AG04450 (cell line): ENCODE measurements around the gene VPS8. TPM values are rescaled to one million over a fixed set of nuclear protein-coding genes. Genes with fewer than 3 reads are reported as not detected.

Experiments used
- CTCF ChIA-PET: fragments of 300-600, 350-600 bp; formaldehyde crosslinking; extraction: SDS; loops from one replicate; lab custom pipeline; 2022; ENCODE audit warnings: antibody characterized with exemption, inconsistent platforms; lab: Charles Lee
- POLR2A ChIA-PET: fragments of 350-600 bp; formaldehyde crosslinking; extraction: SDS; loops from one replicate; lab custom pipeline; 2021; ENCODE audit warnings: antibody characterized with exemption, inconsistent platforms; lab: Yijun Ruan, JAX
- DNase-seq: peaks from one replicate; pipeline ENCODE4 v3.0.0-alpha.2; 2011; ENCODE audit warnings: low read depth, low spot score
- H3K27ac ChIP-seq: one replicate; pipeline ENCODE4 v1.5.1; 2012; ENCODE audit warnings: low read depth, low read length, control low read depth
- H3K27me3 ChIP-seq: one replicate; pipeline ENCODE4 v1.6.0; 2012; ENCODE audit warnings: low read length; ENCODE audit not compliant: control insufficient read depth, insufficient read depth
- H3K4me3 ChIP-seq: 2 replicates; pipeline ENCODE4 v1.5.1; 2011; ENCODE audit warnings: mild to moderate bottlenecking, low read depth, low read length, control low read depth
- H3K9me3 ChIP-seq: 2 replicates; pipeline ENCODE4 v1.5.1; 2012; ENCODE audit warnings: low read length; ENCODE audit not compliant: control insufficient read depth, insufficient read depth
- CTCF ChIP-seq: IDR thresholded peaks from 2 replicates; pipeline ENCODE4 v1.5.1; 2011; ENCODE audit warnings: low read depth, low read length, control low read depth, inconsistent platforms
- polyA plus RNA-seq: library from polyadenylated mRNA; depleted of rRNA; stranded (reverse); fragments of >200 nt; gene quantifications from 2 replicates; pipeline ENCODE4 v1.2.3, GENCODE V29; 2011; rRNA removed

VPS8 gene
- polyA plus RNA-seq, 1 experiment, result 40.6 TPM

- TF ChIP-seq CTCF, result no peak
- no peak overlapping the region for H3K4me3 ChIP-seq
- ChIA-PET CTCF (no interaction called here), POLR2A (no interaction called here)
- no peak overlapping the region for H3K27ac ChIP-seq
- no peaks in the 10 kb centered on the region for H3K9me3 ChIP-seq
- H3K27me3 ChIP-seq, result no peaks in the 10 kb centered on the region
- DNase-seq, result no peak
Measured at GRCh38 chr3:185089751-185090150, 277.8 kb downstream of the VPS8 start.

GRCh38 chr3:185090811-185091210 is 278.8 kb downstream of the VPS8 start:
- Histone ChIP-seq H3K27ac (no peak overlapping the region), H3K27me3 (no peaks in the 10 kb centered on the region), H3K4me3 (no peak overlapping the region), H3K9me3 (no peaks in the 10 kb centered on the region)
- CTCF ChIA-PET, result no interaction called here
- TF ChIP-seq CTCF, result no peak
- DNase-seq, result no peak
- POLR2A ChIA-PET, result no interaction called here

GRCh38 chr3:185093116-185093515 is 281.1 kb downstream of the VPS8 start:
- ChIA-PET POLR2A (no interaction called here), CTCF (no interaction called here)
- no peak for TF ChIP-seq CTCF

GRCh38 chr3:185094697-185095096 is 282.7 kb downstream of the VPS8 start:
- POLR2A ChIA-PET, result no interaction called here
- H3K4me3 ChIP-seq, result no peak overlapping the region

More at GRCh38 chr3:185093116-185093515, 281.1 kb downstream of the VPS8 start:
- no peaks in the 10 kb centered on the region for H3K9me3 ChIP-seq
- H3K27me3 ChIP-seq, result no peaks in the 10 kb centered on the region
- DNase-seq, result no peak
- H3K27ac ChIP-seq, result no peak overlapping the region
- H3K4me3 ChIP-seq, result no peak overlapping the region

More at GRCh38 chr3:185094697-185095096, 282.7 kb downstream of the VPS8 start:
- no peak overlapping the region for H3K27ac ChIP-seq
- no peaks in the 10 kb centered on the region for H3K9me3 ChIP-seq
- CTCF ChIA-PET, result no interaction called here
- DNase-seq, result no peak
- no peak for TF ChIP-seq CTCF
- H3K27me3 ChIP-seq, result no peaks in the 10 kb centered on the region

Other genes starting within 250 kb of the VPS8 start
- 19.8 and 23.4 TPM in 2 replicates for gene MAGEF1, start 100.1 kb upstream of the VPS8 start, polyA plus RNA-seq